ENCODE data around the gene TSPAN11. TPM values are rescaled to one million over a fixed set of nuclear protein-coding genes. Genes with fewer than 3 reads are reported as not detected.
"Not testable (repeated sequence)": the region's sequence is repeated elsewhere in the genome, so short reads cannot be mapped to it uniquely, and the experiment has no call there.

TSPAN11 gene
- total RNA-seq, 2 experiments from 2014 or later = not detected

- CTCF ChIA-PET = interaction anchor here (1.1 kb wide), 1 partner anchor 11 kb away, joined by 3 read pairs; no protein-coding TSS in a partner anchor
- POLR2A ChIA-PET = no interaction called here
Observed at GRCh38 chr12:31011336-31011735, 84.8 kb downstream of the TSPAN11 start.

- CTCF ChIA-PET = interaction anchor here (1.1 kb wide), 1 partner anchor 12 kb away, joined by 3 read pairs; no protein-coding TSS in a partner anchor
- POLR2A ChIA-PET = no interaction called here
Observed at GRCh38 chr12:31011746-31012566, 85.4 kb downstream of the TSPAN11 start.

GRCh38 chr12:31012567-31012891 is 86.0 kb downstream of the TSPAN11 start:
- CTCF ChIA-PET = not testable (repeated sequence)

GRCh38 chr12:31015215-31015614 is 88.7 kb downstream of the TSPAN11 start:
- ChIA-PET POLR2A (no interaction called here), CTCF (no interaction called here)

More at GRCh38 chr12:31012567-31012891, 86.0 kb downstream of the TSPAN11 start:
- POLR2A ChIA-PET = not testable (repeated sequence)

- ChIA-PET CTCF (no interaction called here), POLR2A (no interaction called here)
Observed at GRCh38 chr12:31016057-31016456, 89.5 kb downstream of the TSPAN11 start.

- POLR2A ChIA-PET = no interaction called here
- CTCF ChIA-PET = no interaction called here
Observed at GRCh38 chr12:31017535-31017934, 91.0 kb downstream of the TSPAN11 start.

GRCh38 chr12:31018106-31018789 is 91.7 kb downstream of the TSPAN11 start:
- POLR2A ChIA-PET = no interaction called here
- CTCF ChIA-PET = no interaction called here

- ChIA-PET CTCF (no interaction called here), POLR2A (no interaction called here)
Observed at GRCh38 chr12:31018790-31019505, 92.4 kb downstream of the TSPAN11 start.

- POLR2A ChIA-PET = no interaction called here
- CTCF ChIA-PET = no interaction called here
Observed at GRCh38 chr12:31019561-31019960, 93.0 kb downstream of the TSPAN11 start.

GRCh38 chr12:31019976-31020375 is 93.4 kb downstream of the TSPAN11 start:
- ChIA-PET CTCF (no interaction called here), POLR2A (no interaction called here)

GRCh38 chr12:31020385-31021166 is 94.0 kb downstream of the TSPAN11 start:
- CTCF ChIA-PET = no interaction called here
- POLR2A ChIA-PET = no interaction called here

- CTCF ChIA-PET = no interaction called here
- POLR2A ChIA-PET = no interaction called here
Observed at GRCh38 chr12:31021181-31021580, 94.6 kb downstream of the TSPAN11 start.

GRCh38 chr12:31021809-31022494 is 95.4 kb downstream of the TSPAN11 start:
- POLR2A ChIA-PET = no interaction called here
- CTCF ChIA-PET = no interaction called here

- CTCF ChIA-PET = no interaction called here
- POLR2A ChIA-PET = no interaction called here
Observed at GRCh38 chr12:31023271-31023724, 96.8 kb downstream of the TSPAN11 start.

- ChIA-PET CTCF (no interaction called here), POLR2A (no interaction called here)
Observed at GRCh38 chr12:31026202-31026601, 99.7 kb downstream of the TSPAN11 start.

- CTCF ChIA-PET, POLR2A ChIA-PET: not testable (repeated sequence)
Observed at GRCh38 chr12:31027006-31027405, 100.5 kb downstream of the TSPAN11 start.

- ChIA-PET CTCF (no interaction called here), POLR2A (no interaction called here)
Observed at GRCh38 chr12:31029468-31029867, 102.9 kb downstream of the TSPAN11 start.

- CTCF ChIA-PET = no interaction called here
- POLR2A ChIA-PET = no interaction called here
Observed at GRCh38 chr12:31029916-31030562, 103.5 kb downstream of the TSPAN11 start.

GRCh38 chr12:31031951-31032335 is 105.4 kb downstream of the TSPAN11 start:
- ChIA-PET POLR2A (no interaction called here), CTCF (no interaction called here)

Measured in activated CD8-positive, alpha-beta memory T cell treated with anti-CD3 and anti-CD28 coated beads for 36 hours (primary cell).